GM10266 (cell line): ENCODE data around the gene FRMD3.

Experiments
- DNase-seq: peaks from one replicate; pipeline ENCODE4 v3.0.0; 2012; ENCODE audit errors: extremely low spot score
- CTCF ChIP-seq: IDR thresholded peaks from 2 replicates; pipeline ENCODE4 v1.5.1; 2012; ENCODE audit warnings: mild to moderate bottlenecking, low read depth; ENCODE audit not compliant: control insufficient read depth, insufficient read depth; ENCODE audit errors: missing control alignments

FRMD3 gene

GRCh38 chr9:83491995-83492394 lies 46.2 kb downstream of the FRMD3 start:
- no peak for TF ChIP-seq CTCF
- no peak for DNase-seq

- DNase-seq, result no peak
- TF ChIP-seq CTCF, result no peak
These were observed 46.8 kb downstream of the FRMD3 start for GRCh38 chr9:83491413-83491812.

GRCh38 chr9:83489961-83490360 lies 48.2 kb downstream of the FRMD3 start:
- TF ChIP-seq CTCF, result no peak
- no peak for DNase-seq

GRCh38 chr9:83484990-83485389 lies 53.2 kb downstream of the FRMD3 start:
- DNase-seq, result no peak
- TF ChIP-seq CTCF, result no peak

GRCh38 chr9:83483223-83483622 lies 55.0 kb downstream of the FRMD3 start:
- no peak for DNase-seq
- no peak for TF ChIP-seq CTCF

GRCh38 chr9:83479765-83480164 lies 58.4 kb downstream of the FRMD3 start:
- DNase-seq, result no peak
- TF ChIP-seq CTCF, result no peak

- no peak for DNase-seq
- TF ChIP-seq CTCF, result no peak
These were observed 60.6 kb downstream of the FRMD3 start for GRCh38 chr9:83477571-83477970.
